HPDE6-E6E7 (cell line): Measurements from ENCODE around the gene NSD2.
"Not testable (repeated sequence)": the region's sequence is repeated elsewhere in the genome, so short reads cannot be mapped to it uniquely, and the experiment has no call there.

Source experiments
- DNase-seq: peaks from one replicate; pipeline ENCODE4 v3.0.0; 2011; ENCODE audit warnings: missing footprints; ENCODE audit errors: extremely low spot score

The NSD2 gene

GRCh38 chr4:1899149-1900086, 28.2 kb downstream of the NSD2 start:
- peak; percentile 74 for DNase-seq

- no peak for DNase-seq
These were observed 28.9 kb downstream of the NSD2 start for GRCh38 chr4:1900087-1900433.

GRCh38 chr4:1900624-1901023, 29.4 kb downstream of the NSD2 start:
- no peak for DNase-seq

GRCh38 chr4:1901127-1901526, 29.9 kb downstream of the NSD2 start:
- DNase-seq = no peak

GRCh38 chr4:1902243-1902642, 31.1 kb downstream of the NSD2 start:
- no peak for DNase-seq

GRCh38 chr4:1903035-1903434, 31.8 kb downstream of the NSD2 start:
- DNase-seq = no peak

- no peak for DNase-seq
These were observed 32.8 kb downstream of the NSD2 start for GRCh38 chr4:1904042-1904441.

- peak; percentile 95 for DNase-seq
These were observed 36.8 kb downstream of the NSD2 start for GRCh38 chr4:1907848-1908525.

GRCh38 chr4:1909696-1910095, 38.5 kb downstream of the NSD2 start:
- DNase-seq = not testable (repeated sequence)

- peak; percentile 32 for DNase-seq
These were observed 39.5 kb downstream of the NSD2 start for GRCh38 chr4:1910643-1911042.

- not testable (repeated sequence) for DNase-seq
These were observed 40.1 kb downstream of the NSD2 start for GRCh38 chr4:1911316-1911715.

GRCh38 chr4:1922821-1923220, 51.6 kb downstream of the NSD2 start:
- no peak for DNase-seq

GRCh38 chr4:1927675-1928074, 56.5 kb downstream of the NSD2 start:
- no peak for DNase-seq

GRCh38 chr4:1928356-1929239, 57.4 kb downstream of the NSD2 start:
- no peak for DNase-seq

GRCh38 chr4:1932736-1933135, 61.5 kb downstream of the NSD2 start:
- DNase-seq = no peak

GRCh38 chr4:1933700-1934099, 62.5 kb downstream of the NSD2 start:
- DNase-seq = no peak

GRCh38 chr4:1937550-1937949, 66.4 kb downstream of the NSD2 start:
- DNase-seq = no peak

GRCh38 chr4:1938027-1938426, 66.8 kb downstream of the NSD2 start:
- DNase-seq = no peak

GRCh38 chr4:1939664-1940509, 68.7 kb downstream of the NSD2 start:
- peak; percentile 75 for DNase-seq

GRCh38 chr4:1940566-1940965, 69.4 kb downstream of the NSD2 start:
- DNase-seq = no peak

- no peak for DNase-seq
These were observed 72.7 kb downstream of the NSD2 start for GRCh38 chr4:1943928-1944327.
